RPMI7951 (cell line): ENCODE measurements around the gene DTNB. TPM values are rescaled to one million over a fixed set of nuclear protein-coding genes. Genes with fewer than 3 reads are reported as not detected.

Experiments
- DNase-seq: peaks from one replicate; pipeline ENCODE4 v3.0.0-alpha.2; 2012; ENCODE audit warnings: low read depth
- total RNA-seq: library from RNA; depleted of rRNA; stranded (reverse); fragments of >200 nt; shearing (Covaris generic); gene quantifications from 2 replicates; pipeline ENCODE4 v1.2.3, GENCODE V29; 2014

DTNB gene
- total RNA-seq, 1 experiment from 2014 or later: 8.4 TPM

- no peak for DNase-seq
Observed at GRCh38 chr2:25460261-25460905, 213.0 kb downstream of the DTNB start.

DNA sequence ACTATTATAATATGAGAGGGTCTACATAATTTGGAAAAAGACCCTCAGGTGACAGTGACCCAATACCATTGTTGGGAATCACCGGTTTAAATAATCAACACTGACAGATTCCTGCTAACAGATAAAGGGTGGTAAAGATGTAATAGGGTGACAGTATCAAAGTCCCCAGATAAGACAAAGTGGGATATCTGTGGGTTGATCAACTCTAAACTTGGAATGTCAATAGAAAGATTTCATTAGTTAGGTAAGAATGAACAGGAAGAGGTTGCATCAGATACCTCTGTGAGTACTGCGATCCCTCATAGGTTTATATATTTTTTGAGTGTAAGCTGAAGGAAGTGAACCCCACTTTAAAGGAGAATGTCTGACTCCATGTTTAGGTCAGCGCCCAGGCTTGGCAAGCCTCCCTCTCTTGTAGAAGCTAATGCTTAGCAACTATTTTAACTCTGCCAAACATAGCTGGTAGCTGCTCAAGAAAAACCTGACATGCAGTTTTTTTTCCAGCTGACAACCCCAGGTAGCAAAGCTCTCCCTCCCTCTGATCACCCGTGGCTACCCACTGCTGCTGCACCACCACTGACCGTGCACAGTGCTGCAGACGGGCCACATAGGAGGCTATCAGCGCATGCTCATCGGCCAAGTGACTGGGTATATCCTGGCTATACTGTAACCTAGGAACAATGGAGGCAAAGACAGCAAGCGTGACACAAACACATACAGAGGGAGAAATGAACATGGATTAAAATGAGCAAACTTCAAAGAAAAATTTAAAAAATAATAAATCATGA lies 218.4 kb downstream of the DTNB start:
- no peak for DNase-seq

- no peak for DNase-seq
Observed at GRCh38 chr2:25453199-25453905, 220.0 kb downstream of the DTNB start.

- DNase-seq: no peak
Observed at GRCh38 chr2:25448808-25449207, 224.6 kb downstream of the DTNB start.

- no peak for DNase-seq
Observed at GRCh38 chr2:25447018-25447417, 226.4 kb downstream of the DTNB start.

- no peak for DNase-seq
Observed at GRCh38 chr2:25446122-25446521, 227.3 kb downstream of the DTNB start.

- DNase-seq: no peak
Observed at GRCh38 chr2:25445464-25445863, 227.9 kb downstream of the DTNB start.

GRCh38 chr2:25444608-25445270 lies 228.6 kb downstream of the DTNB start:
- no peak for DNase-seq

- no peak for DNase-seq
Observed at GRCh38 chr2:25443766-25444165, 229.6 kb downstream of the DTNB start.

DNA sequence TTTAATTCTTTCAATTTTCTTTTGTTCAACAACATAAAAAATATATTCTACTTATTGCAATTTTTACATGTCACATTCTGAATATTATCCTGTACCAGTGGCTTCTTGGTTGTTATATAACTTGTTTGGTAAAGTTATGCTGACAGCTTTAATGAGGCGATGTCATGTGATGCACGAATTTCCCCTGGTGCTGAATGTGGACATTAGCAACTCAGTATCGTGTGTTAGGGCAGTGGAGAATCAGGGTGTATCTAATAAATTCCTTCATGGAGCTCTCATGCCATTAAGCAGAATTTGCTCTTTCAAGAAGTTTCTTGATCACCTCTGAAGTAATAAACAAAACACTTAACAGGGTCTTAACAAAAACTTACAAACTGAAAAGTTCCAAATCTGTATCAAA lies 232.0 kb downstream of the DTNB start:
- no peak for DNase-seq

- DNase-seq: no peak
Observed at GRCh38 chr2:25438793-25439192, 234.6 kb downstream of the DTNB start.

DNA sequence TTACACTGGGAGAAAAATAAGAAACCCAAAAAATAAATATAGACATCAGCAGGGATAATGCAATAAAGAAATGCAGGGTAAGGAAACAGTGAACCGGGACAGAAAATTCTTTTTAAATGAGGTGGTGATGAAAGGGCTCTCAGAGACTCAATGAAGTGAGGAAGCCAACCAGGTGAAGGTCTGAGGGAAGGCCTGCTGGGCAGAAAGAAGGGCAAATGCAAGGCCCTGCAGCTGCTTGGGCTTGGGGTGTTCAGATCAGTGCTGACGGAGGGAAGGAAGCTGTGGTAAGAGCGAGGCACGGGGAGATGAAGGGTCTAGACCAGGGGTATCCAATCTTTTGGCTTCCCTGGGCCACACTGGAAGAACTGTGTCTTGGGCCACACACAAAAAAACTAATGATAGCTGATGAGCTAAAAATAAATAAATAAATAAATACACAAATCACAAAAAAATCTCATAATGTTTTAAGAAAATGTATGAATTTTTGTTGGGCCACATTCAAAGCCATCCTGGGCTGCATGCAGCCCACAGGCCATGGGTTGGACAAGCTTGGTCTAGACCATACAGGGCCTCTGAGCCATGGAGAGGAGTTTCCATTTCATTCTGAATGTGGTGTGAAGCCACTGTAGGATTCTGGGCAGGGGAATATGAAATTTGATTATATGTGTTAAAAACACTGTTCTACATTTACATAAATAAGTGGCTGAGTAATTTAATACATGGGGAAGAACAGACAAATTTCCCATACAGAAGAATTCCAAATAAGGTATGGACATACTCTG lies 235.3 kb downstream of the DTNB start:
- no peak for DNase-seq

DNA sequence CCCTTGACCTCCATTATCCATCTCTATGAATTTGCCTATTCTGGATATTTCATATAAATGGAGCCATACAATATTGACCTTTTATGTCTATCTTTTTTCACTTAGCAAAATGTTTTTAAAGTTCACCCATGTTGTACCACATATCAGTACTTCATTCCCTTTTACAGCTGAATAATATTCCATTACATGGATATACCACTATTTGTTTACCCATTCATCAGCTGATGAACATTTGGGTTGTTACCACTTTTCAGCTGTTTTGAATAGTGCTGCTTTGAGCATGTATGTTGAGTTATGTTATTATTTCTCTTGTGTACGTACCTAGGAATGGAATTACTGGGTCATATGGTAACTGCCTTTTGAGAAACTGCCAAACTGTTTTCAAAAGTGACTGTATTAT lies 238.0 kb downstream of the DTNB start:
- no peak for DNase-seq

DNA sequence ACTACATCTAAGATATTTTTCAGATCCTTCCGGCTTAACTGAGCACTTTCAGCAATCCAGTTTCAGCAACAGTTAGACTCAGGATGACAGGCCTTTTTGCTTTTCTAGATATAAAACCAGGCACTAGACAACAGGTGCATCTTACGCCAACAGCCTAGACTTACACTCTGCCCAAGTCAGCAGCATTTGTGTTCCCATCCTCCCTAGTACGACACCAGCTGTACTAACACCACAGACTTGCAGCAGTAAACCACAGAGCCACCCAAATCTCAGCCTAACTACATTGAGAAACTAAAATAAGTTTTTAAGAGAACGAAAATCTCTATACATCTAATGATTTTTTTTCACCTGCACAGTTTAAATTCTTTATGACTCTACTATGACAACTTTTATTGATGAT lies 241.8 kb downstream of the DTNB start:
- no peak for DNase-seq

DNA sequence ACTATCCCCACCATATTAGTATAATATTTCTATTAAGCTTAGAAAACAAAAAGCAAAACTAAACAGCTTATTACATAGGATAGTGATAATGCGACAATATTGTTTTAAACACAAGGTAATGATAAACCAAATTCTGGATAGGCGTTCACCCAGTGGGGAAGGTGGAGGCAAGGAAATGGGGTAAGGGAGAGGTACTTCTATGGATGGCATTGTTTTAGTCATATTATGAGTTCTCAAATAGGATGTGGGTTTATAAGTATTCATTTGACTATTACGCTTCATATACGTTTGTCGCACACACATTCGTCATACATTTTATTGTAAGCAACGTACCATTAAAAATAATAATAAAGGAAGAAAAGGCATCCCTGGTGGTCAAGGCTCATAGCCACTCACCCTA lies 242.8 kb downstream of the DTNB start:
- no peak for DNase-seq

DNA sequence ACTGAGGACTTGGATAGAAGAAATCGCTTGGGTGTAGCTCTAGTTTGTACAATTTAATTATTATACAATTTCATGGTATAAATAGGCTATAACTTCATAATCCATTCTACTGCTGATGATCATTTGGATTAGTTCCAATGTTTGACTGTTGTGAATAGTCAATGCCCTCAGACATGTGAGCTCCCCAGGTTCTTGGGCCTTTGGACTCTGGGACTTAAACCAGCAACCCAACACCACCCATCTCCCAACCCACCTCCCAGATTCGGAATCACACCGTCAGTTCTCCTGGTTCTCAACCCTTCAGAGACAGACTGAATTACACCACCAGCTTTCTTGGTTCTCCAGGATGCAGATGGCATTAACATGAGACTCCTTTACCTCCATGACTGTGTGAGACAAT lies 247.1 kb downstream of the DTNB start:
- DNase-seq: no peak

GRCh38 chr2:25424426-25425028 lies 248.8 kb downstream of the DTNB start:
- no peak for DNase-seq

GRCh38 chr2:25421820-25422411 lies 251.5 kb downstream of the DTNB start:
- DNase-seq: no peak

DNA sequence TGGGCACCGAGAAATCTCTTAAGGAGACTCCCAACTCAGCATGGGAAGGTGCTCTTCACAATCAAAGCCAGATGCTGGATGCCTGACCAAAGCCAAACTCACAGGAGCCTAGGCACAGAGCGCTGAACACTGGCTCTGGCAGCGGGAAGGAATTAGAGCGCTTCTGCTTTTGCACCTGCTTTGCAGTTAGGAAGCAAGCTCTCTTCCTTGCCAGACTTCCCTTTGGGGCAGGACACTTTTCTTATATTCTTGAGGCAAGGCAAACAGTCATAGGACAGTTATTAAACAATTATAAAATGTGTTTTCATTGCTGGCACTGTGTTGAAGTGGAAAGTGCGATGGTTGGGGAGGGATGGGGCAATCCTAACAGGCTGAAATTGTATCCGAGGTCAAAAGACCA lies 252.1 kb downstream of the DTNB start:
- no peak for DNase-seq

GRCh38 chr2:25420820-25421237 lies 252.5 kb downstream of the DTNB start:
- no peak for DNase-seq
